Measurements from ENCODE around the gene SEPTIN14.

- TF ChIP-seq POLR2AphosphoS5 (IDR thresholded peaks at IDR 0.05; ENCODE audit: low read depth, low read length) (no peak), TAF1 (IDR thresholded peaks at IDR 0.05; ENCODE audit: low read depth, low read length) (no peak), PAX5 (IDR thresholded peaks at IDR 0.05; ENCODE audit: insufficient read depth, low read length, severe bottlenecking) (no peak), POLR2A (IDR thresholded peaks at IDR 0.05; ENCODE audit: low read depth, low read length) (no peak)
Observed at GRCh38 chr7:55893940-55894339, 31.4 kb upstream of the SEPTIN14 start.
